ENCODE data around the gene AFAP1.

Gene AFAP1

GRCh38 chr4:7912826-7913225 is 26.8 kb downstream of the AFAP1 start:
- no peak for DNase-seq (ENCODE audit: low read depth)

GRCh38 chr4:7910952-7911578 is 28.6 kb downstream of the AFAP1 start:
- DNase-seq (ENCODE audit: low read depth) = no peak

- DNase-seq (ENCODE audit: low read depth) = no peak
Observed at GRCh38 chr4:7910263-7910896, 29.3 kb downstream of the AFAP1 start.

- DNase-seq (ENCODE audit: low read depth) = no peak
Observed at GRCh38 chr4:7909463-7910262, 30.0 kb downstream of the AFAP1 start.

GRCh38 chr4:7908668-7909067 is 31.0 kb downstream of the AFAP1 start:
- DNase-seq (ENCODE audit: low read depth) = no peak

- no peak for DNase-seq (ENCODE audit: low read depth)
Observed at GRCh38 chr4:7907142-7907541, 32.5 kb downstream of the AFAP1 start.

- no peak for DNase-seq (ENCODE audit: low read depth)
Observed at GRCh38 chr4:7906171-7906701, 33.4 kb downstream of the AFAP1 start.

GRCh38 chr4:7904952-7905915 is 34.4 kb downstream of the AFAP1 start:
- no peak for DNase-seq (ENCODE audit: low read depth)

- DNase-seq (ENCODE audit: low read depth) = no peak
Observed at GRCh38 chr4:7903791-7904516, 35.7 kb downstream of the AFAP1 start.

GRCh38 chr4:7902826-7903225 is 36.8 kb downstream of the AFAP1 start:
- DNase-seq (ENCODE audit: low read depth) = no peak

- no peak for DNase-seq (ENCODE audit: low read depth)
Observed at GRCh38 chr4:7902101-7902553, 37.5 kb downstream of the AFAP1 start.

- DNase-seq (ENCODE audit: low read depth) = no peak
Observed at GRCh38 chr4:7901311-7901885, 38.3 kb downstream of the AFAP1 start.

- DNase-seq (ENCODE audit: low read depth) = no peak
Observed at GRCh38 chr4:7900334-7900909, 39.2 kb downstream of the AFAP1 start.

GRCh38 chr4:7899184-7899869 is 40.3 kb downstream of the AFAP1 start:
- DNase-seq (ENCODE audit: low read depth) = no peak

GRCh38 chr4:7898385-7898784 is 41.3 kb downstream of the AFAP1 start:
- DNase-seq (ENCODE audit: low read depth) = no peak

- DNase-seq (ENCODE audit: low read depth) = no peak
Observed at GRCh38 chr4:7897811-7898210, 41.9 kb downstream of the AFAP1 start.

GRCh38 chr4:7894677-7895181 is 44.9 kb downstream of the AFAP1 start:
- DNase-seq (ENCODE audit: low read depth) = no peak

GRCh38 chr4:7894098-7894676 is 45.5 kb downstream of the AFAP1 start:
- DNase-seq (ENCODE audit: low read depth) = no peak

GRCh38 chr4:7893539-7893938 is 46.1 kb downstream of the AFAP1 start:
- DNase-seq (ENCODE audit: low read depth) = no peak

Measured in stimulated activated CD8-positive, alpha-beta memory T cell treated with anti-CD3 and anti-CD28 coated beads, Interleukin-15, amount 100 ng/mL, for 24 hours (primary cell).